HL-60 (cell line): ENCODE data around the gene WIPF1.

Source experiments
- DNase-seq, 2 experiments: peaks; one replicate each; pipeline ENCODE4 v3.0.0-alpha.2; 2010 to 2020; ENCODE audit warnings: low read depth in 1 of 2, low spot score in 1 of 2
- H3K27ac ChIP-seq: fragments of 250-450 bp; sonication (Bioruptor Pico); replicated peaks from 2 replicates; pipeline ENCODE4 v1.5.1; 2020; ENCODE audit warnings: mild to moderate bottlenecking, moderate library complexity
- H3K27me3 ChIP-seq: fragments of 250-450 bp; sonication (Bioruptor Pico); 2 replicates; pipeline ENCODE4 v1.5.1; 2021; ENCODE audit warnings: mild to moderate bottlenecking, moderate library complexity; ENCODE audit not compliant: insufficient read depth, poor library complexity, severe bottlenecking
- H3K4me3 ChIP-seq: replicated peaks from 2 replicates; pipeline ENCODE4 v1.5.1; 2011; ENCODE audit warnings: mild to moderate bottlenecking, control low read depth, low read length; ENCODE audit not compliant: insufficient read depth
- GABPA ChIP-seq: IDR thresholded peaks from 2 replicates; pipeline ENCODE4 v1.6.1; 2012; ENCODE audit warnings: low read depth
- POLR2AphosphoS5 ChIP-seq: IDR thresholded peaks from 2 replicates; pipeline ENCODE4 v1.6.1; 2012; ENCODE audit warnings: low read depth
- REST ChIP-seq: IDR thresholded peaks from 2 replicates; pipeline ENCODE4 v1.6.1; 2012; ENCODE audit warnings: low read depth; ENCODE audit not compliant: insufficient replicate concordance
- SPI1 ChIP-seq: IDR thresholded peaks from 2 replicates; pipeline ENCODE4 v1.6.1; 2012; ENCODE audit warnings: low read depth, mild to moderate bottlenecking, borderline replicate concordance
- TF ChIP-seq, protein P1 (sequence below): IDR thresholded peaks from one replicate; pipeline ENCODE4 v1.5.1; 2011; ENCODE audit warnings: low read length, control low read depth, inconsistent platforms; ENCODE audit not compliant: insufficient read depth

The WIPF1 gene

GRCh38 chr2:174544802-174545201 lies 52.8 kb downstream of the WIPF1 start:
- no peak for TF ChIP-seq REST
- TF ChIP-seq, protein P1, sequence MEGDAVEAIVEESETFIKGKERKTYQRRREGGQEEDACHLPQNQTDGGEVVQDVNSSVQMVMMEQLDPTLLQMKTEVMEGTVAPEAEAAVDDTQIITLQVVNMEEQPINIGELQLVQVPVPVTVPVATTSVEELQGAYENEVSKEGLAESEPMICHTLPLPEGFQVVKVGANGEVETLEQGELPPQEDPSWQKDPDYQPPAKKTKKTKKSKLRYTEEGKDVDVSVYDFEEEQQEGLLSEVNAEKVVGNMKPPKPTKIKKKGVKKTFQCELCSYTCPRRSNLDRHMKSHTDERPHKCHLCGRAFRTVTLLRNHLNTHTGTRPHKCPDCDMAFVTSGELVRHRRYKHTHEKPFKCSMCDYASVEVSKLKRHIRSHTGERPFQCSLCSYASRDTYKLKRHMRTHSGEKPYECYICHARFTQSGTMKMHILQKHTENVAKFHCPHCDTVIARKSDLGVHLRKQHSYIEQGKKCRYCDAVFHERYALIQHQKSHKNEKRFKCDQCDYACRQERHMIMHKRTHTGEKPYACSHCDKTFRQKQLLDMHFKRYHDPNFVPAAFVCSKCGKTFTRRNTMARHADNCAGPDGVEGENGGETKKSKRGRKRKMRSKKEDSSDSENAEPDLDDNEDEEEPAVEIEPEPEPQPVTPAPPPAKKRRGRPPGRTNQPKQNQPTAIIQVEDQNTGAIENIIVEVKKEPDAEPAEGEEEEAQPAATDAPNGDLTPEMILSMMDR, result no peak
- no peak for TF ChIP-seq SPI1
- TF ChIP-seq GABPA, result no peak
- TF ChIP-seq POLR2AphosphoS5, result no peak
- Histone ChIP-seq H3K27me3 (peaks cover 7% of the 10 kb centered on the region), H3K4me3 (no peak overlapping the region), H3K27ac (no peak overlapping the region)
- no peak for DNase-seq

DNA sequence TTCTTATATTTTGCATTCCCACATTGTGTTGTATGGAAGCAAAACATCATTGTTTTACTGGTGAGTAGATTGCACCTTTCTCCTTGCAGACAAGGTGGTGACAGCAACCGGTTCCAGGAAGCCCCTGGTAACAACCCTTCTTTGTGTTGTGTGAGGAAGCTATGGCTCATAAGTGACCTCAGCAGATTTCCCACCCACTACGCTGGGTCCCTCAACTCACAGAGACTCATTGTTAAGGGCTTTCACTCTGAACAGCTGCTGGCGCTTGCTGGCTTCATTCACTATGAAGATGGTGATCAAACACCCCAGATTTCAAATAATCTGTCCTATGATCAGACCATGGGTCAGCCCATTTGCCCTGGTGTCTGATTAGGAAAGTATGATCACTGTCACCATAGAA lies 53.4 kb downstream of the WIPF1 start:
- Histone ChIP-seq H3K27me3 (peaks cover 7% of the 10 kb centered on the region), H3K4me3 (no peak overlapping the region), H3K27ac (no peak overlapping the region)
- DNase-seq, result no peak
- TF ChIP-seq, protein P1, result no peak
- TF ChIP-seq POLR2AphosphoS5 (no peak), REST (no peak), SPI1 (no peak), GABPA (no peak)

DNA sequence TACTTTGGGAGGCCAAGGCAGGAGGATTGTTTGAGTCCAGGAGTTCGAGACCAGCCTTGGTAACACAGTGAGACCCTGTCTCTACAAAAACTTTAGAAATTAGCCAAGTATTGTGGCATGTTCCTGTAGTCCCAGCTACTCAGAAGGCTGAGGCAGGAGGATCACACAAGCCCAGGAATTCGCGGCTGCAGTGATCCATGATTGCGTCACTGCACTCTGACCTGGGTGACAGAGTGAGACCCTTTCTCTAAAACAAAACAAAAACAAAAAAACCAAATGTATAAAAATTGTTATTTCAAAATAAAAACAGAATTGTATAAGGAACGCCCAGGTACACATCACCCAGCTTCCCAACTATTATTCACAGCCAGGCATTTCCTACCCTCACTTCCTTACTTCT lies 56.7 kb downstream of the WIPF1 start:
- H3K4me3 ChIP-seq, result no peak overlapping the region
- TF ChIP-seq POLR2AphosphoS5, result no peak
- TF ChIP-seq, protein P1, result no peak
- no peak for TF ChIP-seq REST
- no peak for TF ChIP-seq SPI1
- no peak for TF ChIP-seq GABPA
- DNase-seq, result no peak
- peaks cover 7% of the 10 kb centered on the region for H3K27me3 ChIP-seq
- no peak overlapping the region for H3K27ac ChIP-seq
